ENCODE data around the gene GMPPA. TPM values are rescaled to one million over a fixed set of nuclear protein-coding genes. Genes with fewer than 3 reads are reported as not detected.

The GMPPA gene
- total RNA-seq, 1 donor from 2014 or later, result 34.1 TPM

DNA sequence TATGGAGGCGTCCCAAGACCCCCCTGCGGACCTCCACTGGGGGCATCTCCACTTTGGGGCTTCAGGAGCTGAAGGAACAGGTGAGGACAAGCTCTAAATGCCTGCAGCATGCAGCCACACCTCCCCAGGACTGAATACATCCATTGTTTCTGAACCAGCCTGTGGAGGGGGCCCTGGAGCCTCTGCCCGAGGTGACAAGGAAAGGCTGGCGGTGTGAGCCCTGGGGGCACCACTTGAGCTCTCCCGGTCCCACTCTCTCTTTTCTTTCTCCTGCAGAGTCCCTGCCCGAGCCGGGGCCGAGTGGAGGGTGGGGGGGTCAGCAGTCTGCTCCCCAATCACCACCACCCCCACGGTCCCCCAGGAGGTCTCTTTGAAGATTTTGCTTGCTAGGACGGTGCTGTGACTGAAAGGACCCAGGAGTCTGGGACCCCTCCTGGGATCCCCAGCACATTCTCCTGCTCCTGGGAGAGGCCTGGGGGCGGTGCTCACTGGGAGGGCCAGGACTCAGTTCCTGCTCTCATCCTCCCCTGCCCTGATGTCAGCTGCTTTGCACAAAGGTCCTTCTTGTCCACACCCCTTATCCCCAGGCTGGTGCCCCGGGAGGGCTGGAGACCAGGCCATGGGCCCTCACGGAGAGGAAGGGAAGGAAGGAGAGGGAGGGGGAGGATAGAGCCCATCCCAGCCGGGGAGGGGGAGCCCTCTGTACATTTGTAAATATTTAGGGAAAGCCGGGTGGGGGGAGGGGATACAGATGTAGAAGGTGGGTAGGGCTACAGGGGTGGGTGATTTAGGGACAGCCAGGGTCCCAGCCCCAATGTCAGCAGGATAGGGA lies 39.2 kb downstream of the GMPPA start:
- Histone ChIP-seq H3K27me3 (ENCODE audit: control insufficient read depth, insufficient read depth, low read length) (peaks cover 3% of the 10 kb centered on the region), H3K4me3 (ENCODE audit: low read depth, low read length) (no peak overlapping the region), H3K36me3 (ENCODE audit: control insufficient read depth, insufficient read depth, low read length) (peaks cover 5% of the 10 kb centered on the region)
- TF ChIP-seq, protein P1, sequence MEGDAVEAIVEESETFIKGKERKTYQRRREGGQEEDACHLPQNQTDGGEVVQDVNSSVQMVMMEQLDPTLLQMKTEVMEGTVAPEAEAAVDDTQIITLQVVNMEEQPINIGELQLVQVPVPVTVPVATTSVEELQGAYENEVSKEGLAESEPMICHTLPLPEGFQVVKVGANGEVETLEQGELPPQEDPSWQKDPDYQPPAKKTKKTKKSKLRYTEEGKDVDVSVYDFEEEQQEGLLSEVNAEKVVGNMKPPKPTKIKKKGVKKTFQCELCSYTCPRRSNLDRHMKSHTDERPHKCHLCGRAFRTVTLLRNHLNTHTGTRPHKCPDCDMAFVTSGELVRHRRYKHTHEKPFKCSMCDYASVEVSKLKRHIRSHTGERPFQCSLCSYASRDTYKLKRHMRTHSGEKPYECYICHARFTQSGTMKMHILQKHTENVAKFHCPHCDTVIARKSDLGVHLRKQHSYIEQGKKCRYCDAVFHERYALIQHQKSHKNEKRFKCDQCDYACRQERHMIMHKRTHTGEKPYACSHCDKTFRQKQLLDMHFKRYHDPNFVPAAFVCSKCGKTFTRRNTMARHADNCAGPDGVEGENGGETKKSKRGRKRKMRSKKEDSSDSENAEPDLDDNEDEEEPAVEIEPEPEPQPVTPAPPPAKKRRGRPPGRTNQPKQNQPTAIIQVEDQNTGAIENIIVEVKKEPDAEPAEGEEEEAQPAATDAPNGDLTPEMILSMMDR (IDR thresholded peaks at IDR 0.05; ENCODE audit: insufficient read depth, low read length, poor library complexity, severe bottlenecking), result peak; percentile 18
- DNase-seq (ENCODE audit: low read depth), result no peak

GRCh38 chr2:219538504-219538951 lies 39.8 kb downstream of the GMPPA start:
- DNase-seq (ENCODE audit: low read depth), result no peak
- no peak overlapping the region for H3K4me3 ChIP-seq (ENCODE audit: low read depth, low read length)
- TF ChIP-seq, protein P1 (IDR thresholded peaks at IDR 0.05; ENCODE audit: insufficient read depth, low read length, poor library complexity, severe bottlenecking), result no peak
- H3K27me3 ChIP-seq (ENCODE audit: control insufficient read depth, insufficient read depth, low read length), result no peaks in the 10 kb centered on the region
- H3K36me3 ChIP-seq (ENCODE audit: control insufficient read depth, insufficient read depth, low read length), result peaks cover 5% of the 10 kb centered on the region

- TF ChIP-seq, protein P1 (IDR thresholded peaks at IDR 0.05; ENCODE audit: insufficient read depth, low read length, poor library complexity, severe bottlenecking), result no peak
- Histone ChIP-seq H3K36me3 (ENCODE audit: control insufficient read depth, insufficient read depth, low read length) (peaks cover 5% of the 10 kb centered on the region), H3K27me3 (ENCODE audit: control insufficient read depth, insufficient read depth, low read length) (no peaks in the 10 kb centered on the region), H3K4me3 (ENCODE audit: low read depth, low read length) (no peak overlapping the region)
- DNase-seq (ENCODE audit: low read depth), result no peak
Measured at GRCh38 chr2:219538956-219539788, 40.5 kb downstream of the GMPPA start.

GRCh38 chr2:219539926-219540678 lies 41.4 kb downstream of the GMPPA start:
- no peak overlapping the region for H3K4me3 ChIP-seq (ENCODE audit: low read depth, low read length)
- H3K27me3 ChIP-seq (ENCODE audit: control insufficient read depth, insufficient read depth, low read length), result no peaks in the 10 kb centered on the region
- no peak for DNase-seq (ENCODE audit: low read depth)
- TF ChIP-seq, protein P1 (IDR thresholded peaks at IDR 0.05; ENCODE audit: insufficient read depth, low read length, poor library complexity, severe bottlenecking), result no peak
- H3K36me3 ChIP-seq (ENCODE audit: control insufficient read depth, insufficient read depth, low read length), result peaks cover 5% of the 10 kb centered on the region

DNA sequence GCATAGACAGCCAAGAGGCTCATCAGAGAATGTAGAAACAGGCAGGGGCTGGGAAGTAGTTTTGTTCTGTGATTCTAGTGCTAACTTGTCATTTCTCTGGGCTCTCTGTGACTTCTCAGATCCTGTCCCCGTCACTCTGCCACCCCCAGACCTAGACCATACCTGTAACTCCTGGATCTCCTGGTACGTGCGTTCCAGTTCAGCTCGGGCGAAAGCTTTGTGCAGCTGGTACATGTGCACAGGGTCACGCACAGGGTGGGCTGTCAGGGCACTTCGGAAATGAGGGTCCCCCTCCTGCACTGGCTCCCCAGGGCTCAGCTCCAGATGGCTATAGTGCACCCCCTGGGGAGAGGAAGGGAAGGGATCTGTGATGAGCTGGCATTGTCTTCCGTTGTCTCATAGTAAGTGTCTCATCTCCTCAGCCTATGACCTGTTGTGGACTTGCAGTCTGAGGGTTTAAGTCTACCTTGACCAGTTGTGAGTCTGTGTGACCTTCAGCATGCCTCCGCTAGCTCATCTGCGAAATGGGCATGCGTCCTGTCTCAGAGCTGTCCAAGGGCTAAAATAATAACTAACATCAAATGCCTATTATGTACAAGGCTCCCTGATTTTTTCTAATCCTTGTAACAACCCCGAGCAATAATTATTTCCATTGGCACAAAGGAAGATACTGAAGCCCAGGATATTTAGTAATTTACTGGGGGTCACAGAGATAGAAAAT lies 42.3 kb downstream of the GMPPA start:
- DNase-seq (ENCODE audit: low read depth), result no peak
- TF ChIP-seq, protein P1 (IDR thresholded peaks at IDR 0.05; ENCODE audit: insufficient read depth, low read length, poor library complexity, severe bottlenecking), result no peak

More for the DNA sequence above, 42.3 kb downstream of the GMPPA start:
- no peaks in the 10 kb centered on the region for H3K27me3 ChIP-seq (ENCODE audit: control insufficient read depth, insufficient read depth, low read length)
- H3K4me3 ChIP-seq (ENCODE audit: low read depth, low read length), result no peak overlapping the region
- peaks cover 5% of the 10 kb centered on the region for H3K36me3 ChIP-seq (ENCODE audit: control insufficient read depth, insufficient read depth, low read length)
